CD4-positive, alpha-beta memory T cell (primary cell): ENCODE results near the gene ARL6IP4. TPM values are rescaled to one million over a fixed set of nuclear protein-coding genes. Genes with fewer than 3 reads are reported as not detected.
A peak's percentile ranks its signal among the peaks of the same experiment; 100 is the strongest.

ENCODE experiments used
- CTCF ChIA-PET: fragments of 350-600 bp; sonication (Branson Sonifier 250); formaldehyde crosslinking; loops from one replicate; lab custom pipeline; 2021; ENCODE audit warnings: inconsistent platforms; ENCODE audit not compliant: partially characterized antibody; lab: Charles Lee
- POLR2A ChIA-PET: fragments of 350-600 bp; sonication (Branson Sonifier 250); formaldehyde crosslinking; loops from one replicate; lab custom pipeline; 2021; ENCODE audit not compliant: partially characterized antibody; lab: Charles Lee
- DNase-seq, 5 donors: peaks; one replicate each; pipeline versions ENCODE4 v3.0.0 to v3.0.0-alpha.2; 2020 to 2022; ENCODE audit warnings: mixed read lengths in 1 of 5
- H3K27ac ChIP-seq: one replicate; pipeline ENCODE4 v1.7.0; 2013; ENCODE audit warnings: low read depth, low read length
- H3K27me3 ChIP-seq: 2 replicates; pipeline ENCODE4 v1.7.0; 2013; ENCODE audit warnings: mild to moderate bottlenecking, low read length, moderate library complexity; ENCODE audit not compliant: insufficient read depth
- H3K36me3 ChIP-seq: 2 replicates; pipeline ENCODE4 v1.7.0; 2013; ENCODE audit warnings: mild to moderate bottlenecking, low read length, moderate library complexity; ENCODE audit not compliant: insufficient read depth
- H3K4me1 ChIP-seq: 2 replicates; pipeline ENCODE4 v1.7.0; 2013; ENCODE audit warnings: mild to moderate bottlenecking, low read length, moderate library complexity; ENCODE audit not compliant: insufficient read depth
- H3K4me3 ChIP-seq, 2 donors: one replicate each; pipeline ENCODE4 v1.7.0; 2013; ENCODE audit warnings: low read length in 2 of 2, mild to moderate bottlenecking in 1 of 2
- H3K9me3 ChIP-seq, 2 donors: one replicate each; pipeline ENCODE4 v1.7.0; 2013; ENCODE audit warnings: low read length in 2 of 2, control low read depth in 1 of 2; ENCODE audit not compliant: control insufficient read depth in 1 of 2
- H3K27ac Mint-ChIP-seq, 7 donors: one replicate each; pipeline ENCODE4 v1.8.0; 2020 to 2021; ENCODE audit warnings: mixed read lengths in 7 of 7, mild to moderate bottlenecking in 6 of 7, inconsistent platforms in 3 of 7, moderate library complexity in 3 of 7
- H3K27me3 Mint-ChIP-seq, 2 donors: one replicate each; pipeline ENCODE4 v1.8.0; 2020 to 2021; ENCODE audit warnings: mixed read lengths in 2 of 2
- H3K36me3 Mint-ChIP-seq, 2 donors: one replicate each; pipeline ENCODE4 v1.8.0; 2020 to 2021; ENCODE audit warnings: mixed read lengths in 2 of 2, inconsistent platforms in 1 of 2, mild to moderate bottlenecking in 1 of 2
- H3K4me1 Mint-ChIP-seq, 4 donors: one replicate each; pipeline ENCODE4 v1.8.0; 2020 to 2021; ENCODE audit warnings: mixed read lengths in 4 of 4, mild to moderate bottlenecking in 1 of 4
- H3K4me3 Mint-ChIP-seq, 8 donors: one replicate each; pipeline ENCODE4 v1.8.0; 2020 to 2021; ENCODE audit warnings: mixed read lengths in 8 of 8, mild to moderate bottlenecking in 7 of 8, moderate library complexity in 6 of 8, inconsistent platforms in 3 of 8
- H3K9me3 Mint-ChIP-seq, 8 donors: one replicate each; pipeline ENCODE4 v1.8.0; 2020 to 2021; ENCODE audit warnings: mixed read lengths in 8 of 8, mild to moderate bottlenecking in 5 of 8, inconsistent platforms in 3 of 8, moderate library complexity in 1 of 8
- intact Hi-C: fragments of 100-400 bp; cut with micrococcal nuclease; formaldehyde crosslinking; loops from one replicate; pipeline ENCODE4 v1.15.1; 2023
- polyA plus RNA-seq, 2 donors: library from polyadenylated mRNA; unstranded; fragments of 300-500 nt; fragmentation: Illumina TruSeq; gene quantifications; one replicate each; pipeline ENCODE4 v1.2.3, GENCODE V29; 2021
- total RNA-seq, 2 experiments: library from RNA; stranded (reverse); gene quantifications; one replicate each; pipeline ENCODE4 v1.2.3, GENCODE V29; 2021

ARL6IP4 gene
- total and polyA plus RNA-seq, 4 experiments from 2014 or later: 159 to 252 (median 182) TPM

GRCh38 chr12:122942637-122943036 lies 37.8 kb upstream of the ARL6IP4 start:
- intact Hi-C loops: no loop called here
- DNase-seq: no peak

GRCh38 chr12:122943196-122943595 lies 37.3 kb upstream of the ARL6IP4 start:
- H3K4me1 ChIP-seq: peaks cover 11% of the 10 kb centered on the region
- Mint-ChIP-seq H3K4me1 (peaks cover 8 to 24% (median 11%) of the 10 kb centered on the region in 4 donors), H3K36me3 (no peaks in the 10 kb centered on the region), H3K27ac (peak overlapping the region in 3 of 7 donors; percentile 20 to 78 (median 51)), H3K4me3 (no peak overlapping the region), H3K9me3 (no peaks in the 10 kb centered on the region), H3K27me3 (no peaks in the 10 kb centered on the region)
- no peaks in the 10 kb centered on the region for H3K36me3 ChIP-seq
- H3K9me3 ChIP-seq: no peaks in the 10 kb centered on the region
- intact Hi-C loops: no loop called here
- H3K27me3 ChIP-seq: no peaks in the 10 kb centered on the region
- ChIA-PET POLR2A (no interaction called here), CTCF (interaction anchor here (17.2 kb wide), 1 partner anchor 83 kb away, joined by 268 read pairs; no protein-coding TSS in a partner anchor)
- no peak overlapping the region for H3K27ac ChIP-seq
- no peak overlapping the region for H3K4me3 ChIP-seq
- no peak for DNase-seq

More at GRCh38 chr12:122942637-122943036, 37.8 kb upstream of the ARL6IP4 start:
- Histone ChIP-seq H3K36me3 (no peaks in the 10 kb centered on the region), H3K27me3 (no peaks in the 10 kb centered on the region), H3K27ac (no peak overlapping the region), H3K9me3 (no peaks in the 10 kb centered on the region), H3K4me1 (peaks cover 9% of the 10 kb centered on the region), H3K4me3 (no peak overlapping the region)
- Mint-ChIP-seq H3K4me1 (peaks cover 7 to 24% (median 11%) of the 10 kb centered on the region in 4 donors), H3K27me3 (no peaks in the 10 kb centered on the region), H3K9me3 (no peaks in the 10 kb centered on the region), H3K4me3 (no peak overlapping the region), H3K36me3 (no peaks in the 10 kb centered on the region), H3K27ac (peak overlapping the region in 1 of 7 donors; percentile 20)
- ChIA-PET POLR2A (no interaction called here), CTCF (interaction anchor here (17.2 kb wide), 1 partner anchor 82 kb away, joined by 268 read pairs; no protein-coding TSS in a partner anchor)

DNA sequence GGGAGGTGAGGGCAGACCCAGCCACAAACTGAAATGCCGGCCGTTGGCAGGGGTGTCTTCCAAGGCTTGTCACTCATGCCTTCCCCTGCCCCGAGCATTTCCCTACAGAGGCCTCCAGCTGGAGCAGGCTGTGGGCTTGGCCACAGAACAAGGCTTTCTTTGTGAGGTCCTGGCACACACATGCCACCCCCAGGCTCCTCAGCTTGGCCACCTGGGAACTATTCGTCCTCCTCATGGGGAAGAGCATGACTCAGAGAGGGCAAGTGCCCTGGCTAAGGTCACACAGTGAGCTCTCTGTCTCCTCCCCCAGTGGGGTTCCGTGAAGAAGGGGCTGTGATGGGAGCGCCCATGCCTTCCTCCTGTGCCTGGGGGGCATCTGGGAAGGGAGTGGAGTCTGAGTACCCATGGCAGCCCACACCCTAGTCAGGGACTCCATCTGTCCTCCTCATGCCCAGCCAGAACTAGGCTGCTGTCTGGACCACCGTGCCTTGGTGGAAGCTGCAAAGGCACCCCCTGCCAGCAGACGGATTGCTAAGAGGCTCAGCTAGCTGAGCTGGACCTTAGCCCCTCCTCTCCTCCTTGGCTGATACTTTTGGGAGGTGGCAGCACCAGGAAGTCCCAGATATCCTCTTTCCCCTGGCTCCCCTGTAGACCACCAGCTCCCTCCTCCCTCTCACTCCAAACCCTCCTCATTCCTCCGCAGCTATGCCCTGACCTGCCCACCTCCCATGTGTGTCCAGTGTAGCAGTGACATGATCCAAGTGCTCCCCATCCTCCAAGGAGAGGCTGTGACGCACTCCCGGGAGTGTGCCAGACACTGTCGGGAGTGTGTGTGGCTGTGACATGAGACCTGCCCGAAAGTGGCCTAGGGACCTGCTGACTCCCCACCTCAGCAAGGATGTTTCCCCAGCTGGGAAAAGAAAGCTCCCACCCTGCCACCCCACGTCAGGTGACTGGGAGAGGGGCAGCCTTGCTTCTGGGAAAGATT lies 35.6 kb upstream of the ARL6IP4 start:
- peaks cover 11% of the 10 kb centered on the region for H3K4me1 ChIP-seq
- H3K9me3 ChIP-seq: no peaks in the 10 kb centered on the region
- H3K27ac ChIP-seq: no peak overlapping the region
- H3K27me3 ChIP-seq: no peaks in the 10 kb centered on the region
- Mint-ChIP-seq H3K27me3 (no peaks in the 10 kb centered on the region), H3K9me3 (no peaks in the 10 kb centered on the region), H3K36me3 (no peaks in the 10 kb centered on the region), H3K4me3 (no peak overlapping the region), H3K4me1 (peaks cover 9 to 24% (median 11%) of the 10 kb centered on the region in 4 donors), H3K27ac (peak overlapping the region in 1 of 7 donors; percentile 81)
- intact Hi-C loops: no loop called here
- DNase-seq: no peak
- no peaks in the 10 kb centered on the region for H3K36me3 ChIP-seq
- ChIA-PET POLR2A (no interaction called here), CTCF (interaction anchor here (0.7 to 17.2 kb wide), 6 partner anchors 10 to 151 kb away, joined by 3 to 268 read pairs (median 4); no protein-coding TSS in a partner anchor)
- no peak overlapping the region for H3K4me3 ChIP-seq

DNA sequence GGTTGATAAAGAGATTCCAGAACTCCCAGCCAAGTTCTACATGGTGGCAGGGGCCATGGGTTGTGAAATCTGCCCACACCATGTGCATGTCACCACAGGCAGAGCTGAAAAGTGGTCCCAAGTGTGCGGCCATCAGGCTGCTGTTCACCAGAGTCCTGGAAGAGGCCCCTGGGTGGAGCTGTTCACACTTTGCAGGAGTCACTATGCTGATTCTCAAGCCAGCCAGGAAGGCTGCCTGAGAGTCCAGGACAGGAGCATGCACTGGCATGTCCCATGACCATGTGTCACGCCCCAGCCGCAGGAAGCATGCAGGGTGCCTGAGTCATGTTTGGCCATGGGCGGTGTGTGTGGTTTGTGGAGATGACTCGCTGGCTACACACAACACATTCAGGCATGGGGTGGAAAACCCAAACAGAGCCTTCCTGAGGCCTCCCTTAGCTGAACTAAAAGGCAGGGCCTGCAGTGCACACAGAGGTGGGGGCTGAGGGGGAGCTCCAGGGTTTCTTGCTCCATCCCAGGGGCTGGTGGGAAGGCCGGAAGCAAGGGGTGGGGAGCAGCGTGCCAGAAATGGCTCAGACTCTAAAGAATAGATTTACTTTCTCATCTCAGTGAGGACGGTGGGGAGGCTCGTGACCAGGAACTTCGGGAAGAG lies 33.7 kb upstream of the ARL6IP4 start:
- Mint-ChIP-seq H3K27ac (peak overlapping the region in 4 of 7 donors; percentile 74 to 84 (median 78)), H3K9me3 (no peaks in the 10 kb centered on the region), H3K4me3 (peak overlapping the region in 1 of 8 donors; percentile 17), H3K36me3 (no peaks in the 10 kb centered on the region), H3K27me3 (no peaks in the 10 kb centered on the region), H3K4me1 (peaks cover 9 to 24% (median 11%) of the 10 kb centered on the region in 4 donors)
- CTCF ChIA-PET: interaction anchor here (0.9 to 17.2 kb wide), 6 partner anchors 58 to 291 kb away, joined by 3 to 268 read pairs (median 5); no protein-coding TSS in a partner anchor
- no peak overlapping the region for H3K27ac ChIP-seq
- H3K9me3 ChIP-seq: no peaks in the 10 kb centered on the region
- intact Hi-C loops: no loop called here
- no peaks in the 10 kb centered on the region for H3K36me3 ChIP-seq
- H3K4me1 ChIP-seq: peaks cover 11% of the 10 kb centered on the region
- DNase-seq: peak in 3 of 5 donors; percentile 9 to 80 (median 28)
- H3K4me3 ChIP-seq: no peak overlapping the region
- POLR2A ChIA-PET: interaction anchor here (0.6 to 1.3 kb wide), 3 partner anchors 10 to 111 kb away, joined by 3 to 4 read pairs (median 3); partner anchors contain the start of gene HIP1R
- H3K27me3 ChIP-seq: no peaks in the 10 kb centered on the region

GRCh38 chr12:122947352-122947792 lies 33.1 kb upstream of the ARL6IP4 start:
- H3K27me3 Mint-ChIP-seq: no peaks in the 10 kb centered on the region
- intact Hi-C loops: no loop called here

DNA sequence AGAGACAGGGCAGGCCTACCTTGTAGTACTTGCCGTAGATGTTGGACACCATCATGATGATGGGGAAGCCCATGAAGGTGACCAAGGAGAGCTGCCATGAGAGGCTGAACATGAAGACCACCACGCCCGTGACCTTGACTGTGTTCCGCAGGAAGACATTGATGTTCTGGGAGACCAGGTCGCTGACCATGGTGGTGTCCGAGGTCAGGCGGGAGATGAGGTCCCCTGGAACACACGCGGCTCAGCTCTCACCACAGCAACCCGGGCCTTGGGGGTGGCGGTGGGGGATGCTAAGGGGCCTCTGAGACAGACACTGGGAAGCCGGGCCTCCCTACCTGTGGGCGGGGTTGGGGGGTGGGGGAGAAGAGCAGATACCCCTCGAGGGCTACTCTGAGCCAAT lies 31.9 kb upstream of the ARL6IP4 start:
- no peak overlapping the region for H3K27ac Mint-ChIP-seq
- H3K27me3 ChIP-seq: no peaks in the 10 kb centered on the region
- peaks cover 5 to 20% (median 12%) of the 10 kb centered on the region in 4 donors for H3K4me1 Mint-ChIP-seq
- H3K36me3 ChIP-seq: no peaks in the 10 kb centered on the region
- no peaks in the 10 kb centered on the region for H3K9me3 Mint-ChIP-seq
- H3K27me3 Mint-ChIP-seq: no peaks in the 10 kb centered on the region
- H3K4me3 ChIP-seq: no peak overlapping the region
- H3K4me1 ChIP-seq: peaks cover 11% of the 10 kb centered on the region
- intact Hi-C loops: no loop called here
- no peaks in the 10 kb centered on the region for H3K36me3 Mint-ChIP-seq
- no peak overlapping the region for H3K27ac ChIP-seq
- POLR2A ChIA-PET: no interaction called here
- no peaks in the 10 kb centered on the region for H3K9me3 ChIP-seq
- no peak overlapping the region for H3K4me3 Mint-ChIP-seq
- CTCF ChIA-PET: interaction anchor here (1.2 to 17.2 kb wide), 5 partner anchors 69 to 155 kb away, joined by 3 to 268 read pairs (median 7); no protein-coding TSS in a partner anchor
- DNase-seq: no peak

More at GRCh38 chr12:122947352-122947792, 33.1 kb upstream of the ARL6IP4 start:
- peak overlapping the region in 4 of 7 donors; percentile 74 to 84 (median 78) for H3K27ac Mint-ChIP-seq
- H3K4me1 ChIP-seq: peaks cover 11% of the 10 kb centered on the region
- no peaks in the 10 kb centered on the region for H3K36me3 Mint-ChIP-seq
- peaks cover 9 to 28% (median 13%) of the 10 kb centered on the region in 4 donors for H3K4me1 Mint-ChIP-seq
- DNase-seq: no peak
- no peak overlapping the region for H3K27ac ChIP-seq
- H3K4me3 ChIP-seq: no peak overlapping the region
- H3K4me3 Mint-ChIP-seq: peak overlapping the region in 1 of 8 donors; percentile 17
- H3K9me3 Mint-ChIP-seq: no peaks in the 10 kb centered on the region
- H3K9me3 ChIP-seq: no peaks in the 10 kb centered on the region
- no peaks in the 10 kb centered on the region for H3K27me3 ChIP-seq
- H3K36me3 ChIP-seq: no peaks in the 10 kb centered on the region
- POLR2A ChIA-PET: interaction anchor here (1.1 to 1.3 kb wide), 2 partner anchors 9 to 112 kb away, joined by 3 to 4 read pairs; partner anchors contain the start of gene HIP1R
- CTCF ChIA-PET: interaction anchor here (1.1 to 17.2 kb wide), 5 partner anchors 59 to 291 kb away, joined by 3 to 268 read pairs (median 6); no protein-coding TSS in a partner anchor
